HG03025 (cell line): Measurements from ENCODE around the gene PANX1.
"Not testable (repeated sequence)": the region's sequence is repeated elsewhere in the genome, so short reads cannot be mapped to it uniquely, and the experiment has no call there.

Experiments used
- ATAC-seq: cut with Tn5 transposase; IDR thresholded peaks from one replicate; pipeline ENCODE4 v1.9.1; 2021; ENCODE audit warnings: mild to moderate bottlenecking, moderate library complexity; ENCODE audit not compliant: unreplicated experiment, low FRiP score

Gene PANX1

GRCh38 chr11:94148189-94148588, 19.5 kb downstream of the PANX1 start:
- no peak for ATAC-seq

GRCh38 chr11:94149431-94150017, 20.9 kb downstream of the PANX1 start:
- ATAC-seq, result no peak

- ATAC-seq, result no peak
Measured at GRCh38 chr11:94150056-94150455, 21.4 kb downstream of the PANX1 start.

- ATAC-seq, result no peak
Measured at GRCh38 chr11:94150704-94151685, 22.4 kb downstream of the PANX1 start.

- no peak for ATAC-seq
Measured at GRCh38 chr11:94151903-94152677, 23.4 kb downstream of the PANX1 start.

GRCh38 chr11:94152678-94153065, 24.0 kb downstream of the PANX1 start:
- ATAC-seq, result no peak

- ATAC-seq, result no peak
Measured at GRCh38 chr11:94153320-94153719, 24.7 kb downstream of the PANX1 start.

GRCh38 chr11:94154095-94154856, 25.6 kb downstream of the PANX1 start:
- ATAC-seq, result no peak

- ATAC-seq, result not testable (repeated sequence)
Measured at GRCh38 chr11:94157339-94157738, 28.7 kb downstream of the PANX1 start.

GRCh38 chr11:94168882-94169281, 40.2 kb downstream of the PANX1 start:
- ATAC-seq, result no peak

- ATAC-seq, result no peak
Measured at GRCh38 chr11:94169516-94169915, 40.9 kb downstream of the PANX1 start.

- ATAC-seq, result no peak
Measured at GRCh38 chr11:94169930-94170545, 41.4 kb downstream of the PANX1 start.

- no peak for ATAC-seq
Measured at GRCh38 chr11:94170953-94171352, 42.3 kb downstream of the PANX1 start.

- no peak for ATAC-seq
Measured at GRCh38 chr11:94171693-94172440, 43.2 kb downstream of the PANX1 start.

GRCh38 chr11:94175535-94175934, 46.9 kb downstream of the PANX1 start:
- no peak for ATAC-seq

- ATAC-seq, result no peak
Measured at GRCh38 chr11:94178331-94178730, 49.7 kb downstream of the PANX1 start.

- no peak for ATAC-seq
Measured at GRCh38 chr11:94179696-94180095, 51.1 kb downstream of the PANX1 start.

GRCh38 chr11:94181526-94181925, 52.9 kb downstream of the PANX1 start:
- no peak for ATAC-seq

GRCh38 chr11:94181943-94182342, 53.3 kb downstream of the PANX1 start:
- no peak for ATAC-seq
